GM18517 (cell line): ENCODE measurements around the gene NECTIN1.

Source experiments
- ATAC-seq: cut with Tn5 transposase; IDR thresholded peaks from one replicate; pipeline ENCODE4 v1.9.1; 2021; ENCODE audit warnings: mild to moderate bottlenecking, moderate library complexity; ENCODE audit not compliant: unreplicated experiment

Gene NECTIN1

DNA sequence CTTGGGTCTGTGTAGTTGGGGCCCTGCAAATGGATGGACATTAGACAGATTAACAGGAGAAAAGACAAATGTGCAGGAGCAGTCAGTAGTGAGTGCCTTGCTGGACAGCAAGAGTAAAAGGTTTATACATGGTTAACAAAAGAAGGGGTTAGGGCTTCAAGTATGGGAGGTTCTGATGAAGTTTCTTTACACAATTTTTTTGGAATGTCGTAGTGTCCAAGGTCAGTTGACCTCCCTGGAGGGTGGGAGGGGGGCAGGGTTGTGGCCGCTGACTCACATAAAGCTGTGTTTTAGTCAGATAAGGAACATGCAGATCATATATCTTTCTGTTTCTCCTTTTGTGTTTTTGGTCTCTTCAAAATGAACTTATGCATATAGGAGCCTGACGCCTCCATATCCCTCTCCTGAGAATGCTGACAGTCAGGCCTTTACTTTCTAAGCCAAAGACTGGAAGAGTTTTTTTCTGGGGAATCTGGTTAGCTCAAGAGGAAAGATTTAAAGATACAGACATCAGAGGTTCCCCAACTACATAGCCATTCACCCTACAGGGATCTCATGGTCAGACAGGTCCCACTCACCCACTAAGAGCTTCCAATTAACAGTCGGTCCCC is 134.3 kb downstream of the NECTIN1 start:
- no peak for ATAC-seq

DNA sequence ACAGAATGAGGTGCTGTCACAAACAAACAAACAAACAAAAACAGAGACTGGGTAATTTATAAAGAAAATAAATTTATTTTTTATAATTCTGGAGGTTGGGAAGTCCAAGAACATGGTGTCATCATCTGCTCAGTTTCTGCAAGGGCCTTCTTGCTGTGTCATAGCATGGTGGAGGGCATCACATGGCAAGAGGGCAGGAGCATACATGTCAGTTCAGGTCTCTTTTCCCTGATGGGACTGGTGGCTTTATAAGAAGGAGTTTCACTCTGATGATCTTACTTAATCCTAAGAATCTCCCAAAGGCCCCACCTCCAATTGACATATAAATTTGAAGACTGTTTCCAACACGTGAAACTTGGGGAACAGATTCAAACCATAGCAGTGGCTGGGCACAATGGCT is 135.7 kb downstream of the NECTIN1 start:
- no peak for ATAC-seq

DNA sequence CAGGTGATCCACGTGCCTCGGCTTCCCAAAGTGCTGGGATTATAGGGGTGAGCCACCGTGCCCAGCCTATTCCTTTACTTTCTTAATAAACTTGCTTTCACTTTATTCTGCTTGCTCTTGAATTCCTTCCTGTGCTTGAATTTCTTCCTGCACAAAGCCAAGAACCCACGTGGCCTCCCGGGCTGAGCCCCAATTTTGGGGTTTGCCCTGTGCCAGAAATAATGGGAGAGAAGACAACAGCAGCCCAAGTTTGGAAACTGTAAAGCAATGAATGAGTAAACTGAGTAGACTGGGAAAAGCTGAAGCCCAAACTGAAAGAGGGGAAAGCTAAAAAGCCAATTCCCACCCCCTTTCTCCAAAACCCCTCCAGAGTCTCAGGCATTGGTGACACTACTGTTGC is 136.4 kb downstream of the NECTIN1 start:
- ATAC-seq = no peak

DNA sequence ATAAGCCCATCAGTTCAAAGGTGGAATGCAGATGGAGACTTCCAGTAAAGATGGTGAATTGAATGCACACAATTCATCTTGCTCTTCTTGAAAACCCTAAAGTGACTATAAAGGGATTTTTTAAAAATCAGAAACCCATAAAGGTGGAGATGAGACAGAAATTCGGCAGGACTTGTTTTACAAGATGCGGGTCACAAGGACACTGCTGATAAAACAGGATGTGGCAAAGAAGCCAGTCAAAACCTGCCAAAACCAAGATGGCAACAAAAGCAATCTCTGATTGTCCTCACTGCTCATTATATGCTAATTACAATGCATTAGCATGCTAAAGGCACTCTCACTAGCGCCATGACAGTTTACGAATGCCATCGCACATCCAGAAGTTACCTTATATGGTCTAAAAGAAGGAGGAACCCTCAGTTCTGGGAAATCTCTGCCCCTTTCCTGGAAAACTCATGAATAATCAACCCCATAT is 137.1 kb downstream of the NECTIN1 start:
- ATAC-seq = no peak

DNA sequence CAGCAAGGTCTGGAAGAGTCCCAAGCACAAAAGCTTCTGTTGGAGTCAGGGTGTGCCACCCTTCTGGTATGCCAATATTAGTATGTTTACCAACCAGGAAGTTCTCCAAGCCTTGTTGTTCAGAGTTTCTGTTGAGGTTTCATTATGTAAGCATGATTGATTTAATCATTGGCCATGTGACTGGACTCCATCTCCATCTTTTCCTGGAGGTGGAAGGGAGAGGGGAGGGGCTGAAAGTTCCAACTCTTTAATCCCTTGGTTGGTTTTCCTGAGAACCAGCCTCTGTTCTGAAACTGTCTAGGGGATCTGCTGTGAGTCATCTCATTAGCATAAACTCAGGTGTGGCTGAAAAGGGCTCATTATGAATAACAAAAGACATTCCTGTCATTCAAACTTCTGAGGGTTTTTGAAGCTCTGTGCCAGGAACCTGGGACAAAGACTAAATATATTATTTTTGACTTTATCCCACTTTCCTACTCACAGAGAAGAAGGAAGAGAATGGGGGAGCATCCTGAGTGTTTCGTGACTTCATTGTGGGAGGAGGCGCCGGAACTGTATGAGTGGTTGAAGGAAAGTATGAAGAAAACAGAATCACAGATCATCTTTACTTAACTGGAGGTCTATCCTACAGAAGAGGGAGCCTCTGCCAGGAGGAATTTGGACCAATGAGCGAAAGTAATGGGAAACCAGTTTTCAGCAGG is 138.2 kb downstream of the NECTIN1 start:
- no peak for ATAC-seq

DNA sequence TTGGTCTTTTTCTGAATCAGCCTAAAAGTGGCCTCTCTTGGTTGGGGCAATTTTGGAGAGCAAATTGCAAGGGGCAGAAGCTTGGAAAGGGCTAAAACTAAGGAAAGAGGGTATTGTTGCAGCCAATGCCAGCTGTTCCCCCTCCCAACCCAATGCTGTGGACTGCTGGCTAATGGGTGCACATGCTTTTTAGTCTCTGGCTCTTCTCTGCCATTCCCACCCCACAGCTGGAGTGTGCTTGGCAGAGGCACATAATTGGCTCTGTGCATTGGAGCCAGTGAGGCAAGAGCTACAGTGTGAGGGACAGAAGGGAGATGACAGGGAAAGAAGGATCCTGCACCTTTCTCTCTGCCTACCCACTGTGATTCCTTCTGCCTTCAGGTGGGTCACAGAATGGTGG is 140.0 kb downstream of the NECTIN1 start:
- ATAC-seq = no peak
